Measurements from ENCODE around the gene KRTAP4-1. TPM values are rescaled to one million over a fixed set of nuclear protein-coding genes. Genes with fewer than 3 reads are reported as not detected.

Gene KRTAP4-1
- total RNA-seq: not detected in 2 replicates

GRCh38 chr17:41184480-41184961 is at the start of gene KRTAP4-1:
TSS of gene KRTAP4-1 (minus strand) at chr17:41184911. CDS start at chr17:41184854, 57 bp downstream.

GRCh38 chr17:41232399-41233105 is 47.8 kb upstream of the KRTAP4-1 start, which contains the start of gene KRTAP9-3:
TSS of gene KRTAP9-3 (plus strand) at chr17:41232449. CDS start at chr17:41232502, 53 bp downstream.

GRCh38 chr17:41226598-41227095 is 41.9 kb upstream of the KRTAP4-1 start, which contains the start of gene KRTAP9-2:
TSS of gene KRTAP9-2 (plus strand) at chr17:41226648. CDS start at chr17:41226655, 7 bp downstream.

GRCh38 chr17:41189837-41190318 is 5.2 kb upstream of the KRTAP4-1 start, which contains the start of gene KRTAP9-1:
TSS of gene KRTAP9-1 (plus strand) at chr17:41189887. CDS start at chr17:41189887, 0 bp downstream.

GRCh38 chr17:41177727-41178271 is 6.9 kb downstream of the KRTAP4-1 start, which contains the start of gene KRTAP4-2:
TSS of gene KRTAP4-2 (minus strand) at chr17:41178221. CDS start at chr17:41178164, 57 bp downstream.

GRCh38 chr17:41168121-41168520 is 16.6 kb downstream of the KRTAP4-1 start, which contains the start of gene KRTAP4-3:
TSS of gene KRTAP4-3 (minus strand) at chr17:41168221. CDS start at chr17:41168172, 49 bp downstream.

GRCh38 chr17:41160648-41161047 is 24.1 kb downstream of the KRTAP4-1 start, which contains the start of gene KRTAP4-4:
TSS of gene KRTAP4-4 (minus strand) at chr17:41160748. CDS start at chr17:41160691, 57 bp downstream.

GRCh38 chr17:41149652-41149985 is 35.1 kb downstream of the KRTAP4-1 start, which contains the start of gene KRTAP4-5:
TSS of gene KRTAP4-5 (minus strand) at chr17:41149825. CDS start at chr17:41149767, 58 bp downstream.

GRCh38 chr17:41140360-41141131 is 44.2 kb downstream of the KRTAP4-1 start, which contains the start of gene KRTAP4-6:
TSS of gene KRTAP4-6 (minus strand) at chr17:41140544. CDS start at chr17:41140487, 57 bp downstream.

Small RNA genes within 50 kb of the gene (small RNA-seq; reads per million reads assigned to genes)
- gene KRTAP4-17P (ENCODE audit: low replicate concordance): not detected

Other genes starting within 250 kb of the KRTAP4-1 start
- 0.22 TPM in 1 of 2 replicates, not detected in the other for gene KRT23, start 247.3 kb downstream of the KRTAP4-1 start, total RNA-seq
- gene KRT39, start 218.0 kb downstream of the KRTAP4-1 start, total RNA-seq: 0.43 TPM in 1 of 2 replicates, not detected in the other
- gene KRT40, start 200.6 kb downstream of the KRTAP4-1 start, total RNA-seq: 0.14 TPM in 1 of 2 replicates, not detected in the other
- gene KRTAP3-3, start 190.7 kb downstream of the KRTAP4-1 start, total RNA-seq: not detected in 2 replicates
- not detected in 2 replicates for gene KRTAP3-2, start 185.0 kb downstream of the KRTAP4-1 start, total RNA-seq
- not detected in 2 replicates for gene KRTAP3-1, start 175.8 kb downstream of the KRTAP4-1 start, total RNA-seq
- gene KRTAP1-5, start 157.7 kb downstream of the KRTAP4-1 start, total RNA-seq: 1.5 and 14.2 TPM in 2 replicates
- gene KRTAP1-4, start 154.7 kb downstream of the KRTAP4-1 start, total RNA-seq: not detected in 2 replicates
- not detected in 2 replicates for gene KRTAP1-3, start 150.0 kb downstream of the KRTAP4-1 start, total RNA-seq
- not detected in 2 replicates for gene KRTAP1-1, start 143.5 kb downstream of the KRTAP4-1 start, total RNA-seq
- gene KRTAP2-1, start 137.6 kb downstream of the KRTAP4-1 start, total RNA-seq: not detected in 2 replicates
- gene KRTAP2-2, start 129.7 kb downstream of the KRTAP4-1 start, total RNA-seq: not detected in 2 replicates
- 0.72 TPM in 1 of 2 replicates, not detected in the other for gene KRTAP2-3, start 124.8 kb downstream of the KRTAP4-1 start, total RNA-seq
- gene KRTAP2-4, start 119.0 kb downstream of the KRTAP4-1 start, total RNA-seq: not detected in 2 replicates
- gene KRTAP4-7, start 100.8 kb downstream of the KRTAP4-1 start, total RNA-seq: not detected in 2 replicates
- gene KRTAP4-8, start 86.8 kb downstream of the KRTAP4-1 start, total RNA-seq: not detected in 2 replicates
- gene KRTAP4-16, start 82.7 kb downstream of the KRTAP4-1 start, total RNA-seq: not detected in 2 replicates
- gene KRTAP4-9, start 79.5 kb downstream of the KRTAP4-1 start, total RNA-seq: not detected in 2 replicates
- gene KRTAP4-11, start 66.5 kb downstream of the KRTAP4-1 start, total RNA-seq: not detected in 2 replicates
- gene KRTAP4-12, start 60.7 kb downstream of the KRTAP4-1 start, total RNA-seq: not detected in 2 replicates
- not detected in 2 replicates for gene KRTAP4-6, start 44.4 kb downstream of the KRTAP4-1 start, total RNA-seq
- not detected in 2 replicates for gene KRTAP4-5, start 35.1 kb downstream of the KRTAP4-1 start, total RNA-seq
- not detected in 2 replicates for gene KRTAP4-4, start 24.2 kb downstream of the KRTAP4-1 start, total RNA-seq
- gene KRTAP4-3, start 16.7 kb downstream of the KRTAP4-1 start, total RNA-seq: not detected in 2 replicates
- not detected in 2 replicates for gene KRTAP4-2, start 6.7 kb downstream of the KRTAP4-1 start, total RNA-seq
- gene KRTAP9-1, start 5.0 kb upstream of the KRTAP4-1 start, total RNA-seq: not detected in 2 replicates
- gene KRTAP9-2, start 41.7 kb upstream of the KRTAP4-1 start, total RNA-seq: not detected in 2 replicates
- not detected in 2 replicates for gene KRTAP9-3, start 47.5 kb upstream of the KRTAP4-1 start, total RNA-seq
- not detected in 2 replicates for gene KRTAP9-8, start 53.1 kb upstream of the KRTAP4-1 start, total RNA-seq
- gene KRTAP9-4, start 64.8 kb upstream of the KRTAP4-1 start, total RNA-seq: not detected in 2 replicates
- gene KRTAP9-9, start 70.5 kb upstream of the KRTAP4-1 start, total RNA-seq: not detected in 2 replicates
- not detected in 2 replicates for gene KRTAP9-6, start 80.5 kb upstream of the KRTAP4-1 start, total RNA-seq
- not detected in 2 replicates for gene KRTAP9-7, start 90.8 kb upstream of the KRTAP4-1 start, total RNA-seq
- gene KRTAP29-1, start 117.9 kb upstream of the KRTAP4-1 start, total RNA-seq: not detected in 2 replicates
- gene KRTAP16-1, start 124.4 kb upstream of the KRTAP4-1 start, total RNA-seq: not detected in 2 replicates
- gene KRTAP17-1, start 130.8 kb upstream of the KRTAP4-1 start, total RNA-seq: not detected in 2 replicates
- not detected in 2 replicates for gene KRT33A, start 165.9 kb upstream of the KRTAP4-1 start, total RNA-seq
- not detected in 2 replicates for gene KRT33B, start 184.9 kb upstream of the KRTAP4-1 start, total RNA-seq
- 2.2 and 4.7 TPM in 2 replicates for gene KRT34, start 197.4 kb upstream of the KRTAP4-1 start, total RNA-seq
- gene KRT31, start 212.7 kb upstream of the KRTAP4-1 start, total RNA-seq: not detected in 2 replicates
- gene KRT37, start 239.7 kb upstream of the KRTAP4-1 start, total RNA-seq: not detected in 2 replicates

Data from placental pericyte (primary cell).